GM19035 (cell line): ENCODE results near the gene CDT1.

ENCODE experiments used
- ATAC-seq: cut with Tn5 transposase; IDR thresholded peaks from one replicate; pipeline ENCODE4 v1.9.1; 2021; ENCODE audit not compliant: unreplicated experiment

CDT1 gene

GRCh38 chr16:88834670-88835069 is 31.1 kb downstream of the CDT1 start:
- ATAC-seq: no peak

GRCh38 chr16:88835383-88835782 is 31.8 kb downstream of the CDT1 start:
- ATAC-seq: no peak

- ATAC-seq: no peak
These were observed 32.2 kb downstream of the CDT1 start for GRCh38 chr16:88835818-88836217.

GRCh38 chr16:88836791-88837190 is 33.2 kb downstream of the CDT1 start:
- no peak for ATAC-seq

GRCh38 chr16:88837806-88838205 is 34.2 kb downstream of the CDT1 start:
- no peak for ATAC-seq

GRCh38 chr16:88838566-88838965 is 35.0 kb downstream of the CDT1 start:
- no peak for ATAC-seq

GRCh38 chr16:88839026-88839529 is 35.5 kb downstream of the CDT1 start:
- ATAC-seq: no peak

- no peak for ATAC-seq
These were observed 36.4 kb downstream of the CDT1 start for GRCh38 chr16:88839745-88840599.

GRCh38 chr16:88840600-88841215 is 37.1 kb downstream of the CDT1 start:
- ATAC-seq: no peak

GRCh38 chr16:88841521-88842307 is 38.1 kb downstream of the CDT1 start:
- ATAC-seq: no peak

GRCh38 chr16:88842308-88842756 is 38.7 kb downstream of the CDT1 start:
- ATAC-seq: no peak

- ATAC-seq: no peak
These were observed 39.2 kb downstream of the CDT1 start for GRCh38 chr16:88842806-88843205.

- ATAC-seq: no peak
These were observed 39.7 kb downstream of the CDT1 start for GRCh38 chr16:88843256-88843655.

- no peak for ATAC-seq
These were observed 40.9 kb downstream of the CDT1 start for GRCh38 chr16:88844419-88845036.

- no peak for ATAC-seq
These were observed 42.5 kb downstream of the CDT1 start for GRCh38 chr16:88846088-88846487.

- no peak for ATAC-seq
These were observed 44.1 kb downstream of the CDT1 start for GRCh38 chr16:88847654-88848053.

GRCh38 chr16:88848557-88848956 is 45.0 kb downstream of the CDT1 start:
- no peak for ATAC-seq

GRCh38 chr16:88850531-88851199 is 47.1 kb downstream of the CDT1 start:
- ATAC-seq: no peak

GRCh38 chr16:88851616-88852015 is 48.0 kb downstream of the CDT1 start:
- no peak for ATAC-seq

GRCh38 chr16:88853325-88853941 is 49.8 kb downstream of the CDT1 start:
- ATAC-seq: no peak
